LNCAP (cell line): ENCODE measurements around the gene SF3B3.
A peak's percentile ranks its signal among the peaks of the same experiment; 100 is the strongest.

ENCODE experiments used
- TF ChIP-seq, protein P1 (sequence below): fragments of 450-650 bp; IDR thresholded peaks from 2 replicates; pipeline ENCODE4 v1.5.1; 2017; ENCODE audit warnings: mild to moderate bottlenecking

SF3B3 gene

DNA sequence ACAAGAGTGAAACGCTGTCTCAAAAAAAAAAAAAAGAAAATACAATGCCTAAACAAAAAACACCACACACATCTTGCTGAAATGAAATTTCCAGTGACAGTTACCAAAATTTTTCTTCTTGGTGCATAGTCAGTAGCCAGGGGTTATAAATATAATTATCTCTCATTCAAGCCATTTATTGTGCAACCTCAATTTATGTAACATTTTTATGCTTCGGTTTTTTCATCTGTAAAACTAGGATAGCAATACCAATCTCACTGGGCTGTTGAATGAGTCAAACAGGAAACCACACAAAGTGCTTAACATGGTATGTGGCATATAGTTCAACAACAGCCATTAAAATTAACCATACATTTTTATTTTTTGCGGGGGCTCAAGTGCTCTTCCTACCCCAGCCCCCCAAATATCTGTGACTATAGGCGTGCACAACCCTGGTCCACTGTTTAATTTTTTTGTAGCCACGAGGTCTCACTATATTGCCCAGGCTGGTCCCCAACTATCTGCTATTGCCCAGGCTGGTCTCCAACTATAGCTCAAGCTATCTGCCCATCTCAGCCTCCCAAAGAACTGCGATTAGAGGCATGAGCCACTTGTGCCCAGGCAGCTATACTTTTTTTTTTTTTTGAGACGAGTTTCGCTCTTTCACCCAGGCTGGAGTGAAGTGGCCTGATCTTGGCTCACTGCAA is 2.9 kb upstream of the SF3B3 start:
- TF ChIP-seq, protein P1, sequence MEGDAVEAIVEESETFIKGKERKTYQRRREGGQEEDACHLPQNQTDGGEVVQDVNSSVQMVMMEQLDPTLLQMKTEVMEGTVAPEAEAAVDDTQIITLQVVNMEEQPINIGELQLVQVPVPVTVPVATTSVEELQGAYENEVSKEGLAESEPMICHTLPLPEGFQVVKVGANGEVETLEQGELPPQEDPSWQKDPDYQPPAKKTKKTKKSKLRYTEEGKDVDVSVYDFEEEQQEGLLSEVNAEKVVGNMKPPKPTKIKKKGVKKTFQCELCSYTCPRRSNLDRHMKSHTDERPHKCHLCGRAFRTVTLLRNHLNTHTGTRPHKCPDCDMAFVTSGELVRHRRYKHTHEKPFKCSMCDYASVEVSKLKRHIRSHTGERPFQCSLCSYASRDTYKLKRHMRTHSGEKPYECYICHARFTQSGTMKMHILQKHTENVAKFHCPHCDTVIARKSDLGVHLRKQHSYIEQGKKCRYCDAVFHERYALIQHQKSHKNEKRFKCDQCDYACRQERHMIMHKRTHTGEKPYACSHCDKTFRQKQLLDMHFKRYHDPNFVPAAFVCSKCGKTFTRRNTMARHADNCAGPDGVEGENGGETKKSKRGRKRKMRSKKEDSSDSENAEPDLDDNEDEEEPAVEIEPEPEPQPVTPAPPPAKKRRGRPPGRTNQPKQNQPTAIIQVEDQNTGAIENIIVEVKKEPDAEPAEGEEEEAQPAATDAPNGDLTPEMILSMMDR: no peak

DNA sequence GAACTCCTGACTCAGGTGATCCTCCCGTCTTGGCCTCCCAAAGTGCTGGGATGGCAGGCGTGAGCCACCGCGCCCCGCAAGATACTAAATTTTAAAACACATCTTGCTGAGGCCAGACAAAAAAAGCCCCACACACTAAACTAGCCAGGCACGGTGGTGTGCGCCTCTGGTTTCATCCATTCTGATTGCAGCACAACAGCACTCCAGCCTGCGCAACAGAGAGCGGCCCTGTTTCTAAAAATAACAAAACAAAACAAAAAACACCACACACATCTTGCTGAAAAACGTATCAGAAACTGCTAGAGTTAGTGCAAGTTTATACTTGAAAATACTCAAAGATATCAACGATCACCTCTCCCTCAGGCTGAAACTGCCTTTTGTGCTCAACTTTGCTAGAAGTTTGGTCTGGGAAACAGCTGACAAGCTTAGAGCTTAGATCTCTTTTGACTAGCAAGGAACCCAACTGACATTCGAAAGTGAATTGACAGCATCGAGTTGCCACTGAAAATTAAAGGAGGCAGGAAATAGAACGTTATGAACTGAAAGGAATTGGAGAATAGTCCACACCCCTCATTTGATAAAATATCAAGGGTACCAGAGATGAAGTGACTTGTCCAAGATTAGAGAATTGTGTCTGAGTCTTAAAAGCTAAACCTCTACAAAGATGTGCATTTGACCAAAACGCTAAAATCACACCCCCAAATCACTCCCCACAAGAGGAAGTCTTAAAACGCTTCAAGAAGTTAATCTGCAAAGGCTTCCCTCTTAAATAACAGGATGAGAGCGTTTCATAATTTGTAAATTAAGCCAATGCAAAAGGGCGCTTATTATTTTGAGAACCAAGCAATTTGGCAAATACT is 1.2 kb upstream of the SF3B3 start:
- TF ChIP-seq, protein P1: no peak

DNA sequence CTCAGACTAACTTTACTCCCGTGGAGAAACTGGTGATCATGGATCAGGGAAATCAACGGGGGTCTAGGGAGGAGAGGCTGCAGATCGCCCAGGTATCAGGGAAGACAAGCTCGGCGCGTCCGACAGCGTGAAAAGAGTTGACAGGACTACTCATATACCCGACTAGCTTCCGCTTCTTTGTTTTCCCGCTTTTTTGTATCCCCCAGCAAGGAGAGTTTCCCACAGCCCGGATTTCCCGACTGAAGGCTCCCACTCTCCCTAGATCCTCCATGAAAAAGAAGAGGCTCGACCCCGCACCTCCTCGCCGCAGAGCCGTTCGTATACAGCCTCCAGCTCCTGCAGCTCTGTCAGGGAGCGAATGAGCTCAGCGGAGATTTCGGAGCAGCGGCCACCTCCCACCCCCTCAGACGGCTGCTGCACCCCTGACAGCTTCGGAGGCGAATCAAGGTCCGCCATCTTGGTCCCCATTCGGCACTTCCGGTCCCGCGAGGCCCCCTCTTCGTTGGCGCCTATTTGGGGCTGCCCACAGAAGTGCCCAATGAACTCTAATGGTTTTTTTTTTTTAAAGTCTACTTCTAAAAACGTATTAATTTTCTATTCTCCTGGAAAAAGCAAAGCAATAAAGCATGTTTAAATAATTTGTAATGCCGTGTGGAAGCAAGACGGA is 407 bp upstream of the SF3B3 start, which contains the start of gene COG4:
Gene COG4 (minus strand): TSS at position 479 of the 667 bp plus-strand sequence. CDS start 11 bp downstream, at position 468.
- TF ChIP-seq, protein P1: no peak

DNA sequence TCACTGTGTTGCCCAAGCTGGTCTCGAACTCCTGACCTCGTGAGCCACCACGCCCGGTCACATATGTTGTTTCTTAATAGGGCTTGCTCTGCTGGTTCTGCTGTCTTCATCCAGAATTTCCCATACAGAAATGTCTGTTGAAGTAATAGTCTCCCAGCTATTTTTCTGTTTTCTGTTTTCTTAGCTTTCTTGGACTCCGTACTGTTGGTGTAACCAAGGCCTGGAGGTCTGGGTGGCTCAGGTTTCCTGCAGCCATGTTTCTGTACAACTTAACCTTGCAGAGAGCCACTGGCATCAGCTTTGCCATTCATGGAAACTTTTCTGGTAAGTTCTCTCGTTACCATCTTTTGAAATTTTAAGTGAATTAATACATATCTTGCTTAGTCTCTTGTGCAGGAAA is 2.8 kb downstream of the SF3B3 start:
- TF ChIP-seq, protein P1: no peak

DNA sequence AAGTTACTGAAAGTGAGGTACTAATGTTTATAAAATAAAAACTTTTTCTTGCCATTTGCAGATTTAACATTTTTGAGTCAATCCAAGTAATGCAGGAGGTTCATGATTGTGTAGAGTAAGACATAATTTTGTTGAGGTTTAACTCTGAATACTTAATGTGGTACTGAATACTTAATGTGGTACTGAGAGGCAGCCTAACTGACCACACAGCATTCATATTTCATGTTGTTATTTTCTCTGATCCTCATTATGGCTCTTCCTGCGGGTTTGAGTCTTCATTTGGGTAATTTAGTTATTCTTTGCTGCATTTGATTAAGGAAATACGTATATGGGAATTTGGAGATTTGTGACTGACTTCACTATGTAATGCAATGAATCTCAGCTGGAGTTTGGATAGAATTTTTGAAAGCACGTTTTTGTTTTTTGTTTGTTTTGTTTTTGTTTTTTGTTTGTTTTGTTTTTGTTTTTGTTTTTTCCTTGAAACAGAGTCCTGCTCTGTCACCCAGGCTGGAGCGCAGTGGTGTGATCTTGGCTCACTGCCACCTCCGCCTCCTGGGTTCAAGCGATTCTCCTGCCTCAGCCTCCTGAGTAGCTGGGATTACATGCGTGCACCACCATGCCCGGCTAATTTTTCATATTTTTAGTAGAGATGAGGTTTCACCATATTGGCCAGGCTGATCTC is 3.8 kb downstream of the SF3B3 start:
- TF ChIP-seq, protein P1: no peak

DNA sequence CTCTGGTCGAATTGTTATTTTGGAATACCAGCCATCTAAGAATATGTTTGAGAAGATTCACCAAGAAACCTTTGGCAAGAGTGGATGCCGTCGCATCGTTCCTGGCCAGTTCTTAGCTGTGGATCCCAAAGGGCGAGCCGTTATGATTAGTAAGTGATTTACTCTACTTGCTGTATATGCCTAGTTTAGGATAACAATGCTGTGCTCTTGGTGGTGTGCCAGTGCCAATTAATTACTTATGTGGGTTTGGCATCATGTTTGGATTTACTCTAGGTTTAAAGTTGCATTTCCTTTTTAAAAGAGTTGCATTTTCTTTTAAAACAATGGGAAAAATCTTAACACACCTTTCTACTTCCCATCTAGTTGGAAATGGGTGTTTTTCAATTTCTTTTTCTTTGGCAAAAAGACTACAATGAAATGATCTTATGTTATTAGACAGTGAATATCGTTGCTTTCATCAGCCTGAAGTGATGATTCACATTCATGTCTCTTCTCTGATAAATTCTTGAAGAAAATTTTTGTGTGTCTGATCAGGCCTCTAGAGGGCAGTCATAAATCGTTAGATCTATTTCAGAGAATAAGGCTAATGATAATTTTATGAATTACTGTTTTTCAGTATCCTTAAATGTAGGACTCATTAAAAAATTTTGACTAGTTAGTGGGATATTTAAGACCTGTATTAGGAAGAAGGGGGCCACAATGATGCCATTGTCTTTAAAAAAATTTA is 5.6 kb downstream of the SF3B3 start:
- TF ChIP-seq, protein P1: peak; percentile 68
